H1 (cell line): ENCODE results near the gene MAPK11. TPM values are rescaled to one million over a fixed set of nuclear protein-coding genes. Genes with fewer than 3 reads are reported as not detected.

Experiments
- HDAC2 ChIP-seq, 2 experiments: fragments of 300-600 bp in 1 of 2; sonication (generic) in 1 of 2; IDR thresholded peaks; 2 replicates each; pipeline ENCODE4 v1.6.1; 2011 to 2012; ENCODE audit warnings: low read depth in 2 of 2, low read length in 2 of 2, mild to moderate bottlenecking in 2 of 2, moderate library complexity in 2 of 2, borderline replicate concordance in 1 of 2, inconsistent platforms in 1 of 2
- MAFK ChIP-seq: IDR thresholded peaks from 2 replicates; pipeline ENCODE4 v1.6.1; 2012; ENCODE audit warnings: low read depth, mild to moderate bottlenecking, improper control_type of control experiment, low read length
- NRF1 ChIP-seq: IDR thresholded peaks from 2 replicates; pipeline ENCODE4 v1.6.1; 2011; ENCODE audit warnings: mild to moderate bottlenecking, low read depth, low read length, improper control_type of control experiment
- POLR2AphosphoS5 ChIP-seq: IDR thresholded peaks from 2 replicates; pipeline ENCODE4 v1.6.1; 2011; ENCODE audit warnings: low read depth, low read length
- POU5F1 ChIP-seq: IDR thresholded peaks from 2 replicates; pipeline ENCODE4 v1.6.1; 2011; ENCODE audit warnings: low read depth, mild to moderate bottlenecking, low read length, moderate library complexity
- RXRA ChIP-seq: IDR thresholded peaks from 2 replicates; pipeline ENCODE4 v1.6.1; 2011; ENCODE audit warnings: low read depth, mild to moderate bottlenecking, low read length, moderate library complexity; ENCODE audit not compliant: insufficient read depth
- SIX5 ChIP-seq: IDR thresholded peaks from 2 replicates; pipeline ENCODE4 v1.6.1; 2011; ENCODE audit warnings: mild to moderate bottlenecking, low read depth, low read length
- SP4 ChIP-seq: IDR thresholded peaks from 2 replicates; pipeline ENCODE4 v1.6.1; 2012; ENCODE audit warnings: low read length, inconsistent platforms
- USF2 ChIP-seq: IDR thresholded peaks from 2 replicates; pipeline ENCODE4 v1.6.1; 2011; ENCODE audit warnings: low read length, improper control_type of control experiment
- polyA plus RNA-seq, 7 experiments: library from polyadenylated mRNA; depleted of rRNA in 3 of 7; stranded (reverse) in 5 of 7; unstranded in 2 of 7; fragments of >200 nt in 5 of 7; fragments of 200-250 nt in 2 of 7; gene quantifications; 1 replicate in 5 of 7; 2 replicates in 1 of 7; 4 replicates in 1 of 7; pipeline versions ENCODE4 v1.2.1 to v1.2.3, GENCODE V29; 2011 to 2013; ENCODE audit warnings: missing spikeins in 2 of 7, mixed read lengths in 2 of 7
- total RNA-seq: library from RNA; stranded (reverse); fragmentation: NEBNext Ultra II Directional; extraction: Animal tissue kit (Norgen Biotek cat#: 25700); gene quantifications from 2 replicates; pipeline ENCODE4 v1.2.1, GENCODE V29; 2021

The MAPK11 gene
- total and polyA plus RNA-seq, 2 of the 8 experiments (the other 6 are each of a cell fraction or from before 2014, with no cell fraction given) = 0.70 to 1.5 TPM

DNA sequence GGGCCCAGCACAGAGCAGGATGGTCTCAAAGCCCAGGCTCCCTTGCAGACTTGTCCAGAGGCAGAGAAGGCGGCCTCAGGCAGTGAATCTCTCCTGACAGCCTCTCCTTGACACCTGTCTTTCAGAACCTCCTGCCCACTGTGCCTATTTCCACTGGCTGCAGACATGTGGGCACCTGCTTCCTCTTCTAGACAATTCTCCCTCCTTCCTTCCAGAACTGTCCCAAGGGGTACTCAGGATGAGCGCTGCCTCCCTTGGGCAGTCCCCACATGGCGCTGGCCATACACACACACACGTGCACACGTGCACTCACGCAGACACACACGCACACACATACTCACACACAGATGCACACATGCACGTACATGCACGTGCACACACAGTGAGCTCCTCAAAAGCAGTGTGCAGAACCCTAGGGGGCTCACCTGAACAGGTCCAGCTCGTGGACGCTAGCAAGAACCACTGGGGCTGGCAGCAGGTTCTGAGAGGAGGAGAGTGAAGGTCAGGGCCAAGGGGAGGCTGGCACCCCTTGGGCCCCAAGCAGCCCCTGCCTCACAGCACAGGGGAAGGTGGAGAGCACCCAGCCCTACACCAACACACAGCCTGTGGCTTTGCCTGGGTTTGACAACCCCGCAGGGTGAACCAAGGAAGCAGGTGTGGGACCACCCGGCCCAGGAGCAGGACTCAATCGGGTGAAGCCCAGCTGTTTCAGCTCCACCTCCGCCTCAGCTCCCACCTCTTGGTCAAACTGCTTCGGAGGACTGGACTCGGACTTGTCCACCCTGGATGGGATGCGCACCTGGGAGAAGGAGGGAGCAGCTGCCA is 45.3 kb upstream of the MAPK11 start (continued):
- TF ChIP-seq POU5F1 (no peak), RXRA (no peak), HDAC2 (IDR thresholded peaks at IDR 0.05; ENCODE audit: borderline replicate concordance in 1 of 2, low read depth in 2 of 2, low read length in 2 of 2) (no peak), MAFK (no peak), USF2 (no peak), POLR2AphosphoS5 (no peak), NRF1 (no peak), SP4 (no peak), SIX5 (no peak)
